Lower leg skin (tissue), 3 donors: ENCODE measurements around the gene SLC39A8.

Experiments
- POLR2A ChIP-seq, 2 donors: fragments of 450-650 bp; IDR thresholded peaks; one replicate each; pipeline ENCODE4 v1.6.1; 2016 to 2017; ENCODE audit warnings: antibody characterized with exemption in 2 of 2, mild to moderate bottlenecking in 1 of 2, moderate library complexity in 1 of 2
- TF ChIP-seq, protein P1 (sequence below), 3 donors: fragments of 450-650 bp; IDR thresholded peaks; one replicate each; pipeline ENCODE4 v1.5.1; 2016; ENCODE audit warnings: antibody characterized with exemption in 3 of 3, mild to moderate bottlenecking in 3 of 3, moderate library complexity in 2 of 3

DNA sequence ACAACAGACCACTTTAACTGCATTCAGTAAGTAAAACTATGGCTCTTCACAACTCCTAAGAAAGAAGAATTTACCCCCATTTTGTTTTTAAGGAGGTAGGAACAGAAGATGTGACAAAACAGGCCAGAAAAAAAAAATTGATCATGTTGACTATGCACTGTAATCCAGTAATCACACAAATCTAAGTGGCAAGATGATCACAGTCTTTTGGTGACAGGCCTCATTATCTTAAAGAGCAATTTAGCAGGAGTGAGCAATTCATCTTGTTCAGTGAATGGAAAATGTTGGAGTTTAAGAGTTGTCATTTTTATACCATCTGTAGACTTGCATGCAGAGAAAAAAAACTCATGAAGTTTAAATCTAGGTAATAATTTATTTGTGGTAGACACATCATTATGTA lies 115.1 kb downstream of the SLC39A8 start:
- no peak for TF ChIP-seq POLR2A (IDR thresholded peaks at IDR 0.05)
- TF ChIP-seq, protein P1, sequence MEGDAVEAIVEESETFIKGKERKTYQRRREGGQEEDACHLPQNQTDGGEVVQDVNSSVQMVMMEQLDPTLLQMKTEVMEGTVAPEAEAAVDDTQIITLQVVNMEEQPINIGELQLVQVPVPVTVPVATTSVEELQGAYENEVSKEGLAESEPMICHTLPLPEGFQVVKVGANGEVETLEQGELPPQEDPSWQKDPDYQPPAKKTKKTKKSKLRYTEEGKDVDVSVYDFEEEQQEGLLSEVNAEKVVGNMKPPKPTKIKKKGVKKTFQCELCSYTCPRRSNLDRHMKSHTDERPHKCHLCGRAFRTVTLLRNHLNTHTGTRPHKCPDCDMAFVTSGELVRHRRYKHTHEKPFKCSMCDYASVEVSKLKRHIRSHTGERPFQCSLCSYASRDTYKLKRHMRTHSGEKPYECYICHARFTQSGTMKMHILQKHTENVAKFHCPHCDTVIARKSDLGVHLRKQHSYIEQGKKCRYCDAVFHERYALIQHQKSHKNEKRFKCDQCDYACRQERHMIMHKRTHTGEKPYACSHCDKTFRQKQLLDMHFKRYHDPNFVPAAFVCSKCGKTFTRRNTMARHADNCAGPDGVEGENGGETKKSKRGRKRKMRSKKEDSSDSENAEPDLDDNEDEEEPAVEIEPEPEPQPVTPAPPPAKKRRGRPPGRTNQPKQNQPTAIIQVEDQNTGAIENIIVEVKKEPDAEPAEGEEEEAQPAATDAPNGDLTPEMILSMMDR (IDR thresholded peaks at IDR 0.05) = no peak
